Measurements from ENCODE around the gene SUMO4. TPM values are rescaled to one million over a fixed set of nuclear protein-coding genes. Genes with fewer than 3 reads are reported as not detected.

The SUMO4 gene
- total and polyA plus RNA-seq, 9 of the 15 experiments (the other 6 are each of a cell fraction or from before 2014, with no cell fraction given), result 0.20 to 1.9 (median 0.50) TPM; not detected in 2

DNA sequence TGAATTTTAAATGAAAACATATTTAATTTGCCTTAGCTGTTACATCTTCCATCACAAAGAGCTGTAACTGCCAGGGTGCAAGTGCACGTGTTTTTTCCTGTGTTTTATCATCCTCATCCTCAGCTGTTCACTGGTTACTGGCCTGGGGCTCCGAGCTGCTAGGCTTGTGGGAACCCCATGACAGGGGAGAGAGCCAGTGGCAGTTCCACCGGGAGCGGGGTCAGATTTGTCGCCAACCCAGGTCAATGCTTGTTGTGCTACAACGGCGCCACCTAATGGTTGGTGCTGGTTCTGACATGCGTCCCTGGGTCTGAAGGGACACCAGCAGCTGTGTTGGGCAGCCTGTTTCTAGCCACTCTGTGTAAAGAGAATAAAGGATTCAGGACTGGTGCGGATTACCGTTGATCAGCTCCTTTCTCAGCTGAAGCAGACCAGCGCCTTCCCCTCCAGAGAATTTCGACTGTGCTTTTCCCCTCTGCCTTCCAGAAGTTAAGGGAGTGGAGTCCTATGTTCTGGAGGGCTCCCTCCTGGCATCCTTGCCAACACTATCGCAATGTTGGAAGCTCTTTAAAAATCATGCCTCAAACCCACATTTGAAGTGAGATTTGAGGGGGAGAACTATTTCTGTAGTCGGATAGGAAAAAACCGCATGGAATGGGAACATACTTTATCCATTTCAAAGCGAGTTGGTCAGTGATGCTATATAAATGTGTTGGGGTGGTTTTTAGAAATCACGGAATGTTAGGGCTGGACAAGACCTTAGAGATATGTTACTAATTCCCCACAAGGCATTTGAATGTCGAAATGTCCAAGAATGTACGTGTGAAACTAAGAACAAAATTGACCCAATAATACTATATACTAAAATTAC lies 32.1 kb downstream of the SUMO4 start (continued):
- TF ChIP-seq, protein P1, sequence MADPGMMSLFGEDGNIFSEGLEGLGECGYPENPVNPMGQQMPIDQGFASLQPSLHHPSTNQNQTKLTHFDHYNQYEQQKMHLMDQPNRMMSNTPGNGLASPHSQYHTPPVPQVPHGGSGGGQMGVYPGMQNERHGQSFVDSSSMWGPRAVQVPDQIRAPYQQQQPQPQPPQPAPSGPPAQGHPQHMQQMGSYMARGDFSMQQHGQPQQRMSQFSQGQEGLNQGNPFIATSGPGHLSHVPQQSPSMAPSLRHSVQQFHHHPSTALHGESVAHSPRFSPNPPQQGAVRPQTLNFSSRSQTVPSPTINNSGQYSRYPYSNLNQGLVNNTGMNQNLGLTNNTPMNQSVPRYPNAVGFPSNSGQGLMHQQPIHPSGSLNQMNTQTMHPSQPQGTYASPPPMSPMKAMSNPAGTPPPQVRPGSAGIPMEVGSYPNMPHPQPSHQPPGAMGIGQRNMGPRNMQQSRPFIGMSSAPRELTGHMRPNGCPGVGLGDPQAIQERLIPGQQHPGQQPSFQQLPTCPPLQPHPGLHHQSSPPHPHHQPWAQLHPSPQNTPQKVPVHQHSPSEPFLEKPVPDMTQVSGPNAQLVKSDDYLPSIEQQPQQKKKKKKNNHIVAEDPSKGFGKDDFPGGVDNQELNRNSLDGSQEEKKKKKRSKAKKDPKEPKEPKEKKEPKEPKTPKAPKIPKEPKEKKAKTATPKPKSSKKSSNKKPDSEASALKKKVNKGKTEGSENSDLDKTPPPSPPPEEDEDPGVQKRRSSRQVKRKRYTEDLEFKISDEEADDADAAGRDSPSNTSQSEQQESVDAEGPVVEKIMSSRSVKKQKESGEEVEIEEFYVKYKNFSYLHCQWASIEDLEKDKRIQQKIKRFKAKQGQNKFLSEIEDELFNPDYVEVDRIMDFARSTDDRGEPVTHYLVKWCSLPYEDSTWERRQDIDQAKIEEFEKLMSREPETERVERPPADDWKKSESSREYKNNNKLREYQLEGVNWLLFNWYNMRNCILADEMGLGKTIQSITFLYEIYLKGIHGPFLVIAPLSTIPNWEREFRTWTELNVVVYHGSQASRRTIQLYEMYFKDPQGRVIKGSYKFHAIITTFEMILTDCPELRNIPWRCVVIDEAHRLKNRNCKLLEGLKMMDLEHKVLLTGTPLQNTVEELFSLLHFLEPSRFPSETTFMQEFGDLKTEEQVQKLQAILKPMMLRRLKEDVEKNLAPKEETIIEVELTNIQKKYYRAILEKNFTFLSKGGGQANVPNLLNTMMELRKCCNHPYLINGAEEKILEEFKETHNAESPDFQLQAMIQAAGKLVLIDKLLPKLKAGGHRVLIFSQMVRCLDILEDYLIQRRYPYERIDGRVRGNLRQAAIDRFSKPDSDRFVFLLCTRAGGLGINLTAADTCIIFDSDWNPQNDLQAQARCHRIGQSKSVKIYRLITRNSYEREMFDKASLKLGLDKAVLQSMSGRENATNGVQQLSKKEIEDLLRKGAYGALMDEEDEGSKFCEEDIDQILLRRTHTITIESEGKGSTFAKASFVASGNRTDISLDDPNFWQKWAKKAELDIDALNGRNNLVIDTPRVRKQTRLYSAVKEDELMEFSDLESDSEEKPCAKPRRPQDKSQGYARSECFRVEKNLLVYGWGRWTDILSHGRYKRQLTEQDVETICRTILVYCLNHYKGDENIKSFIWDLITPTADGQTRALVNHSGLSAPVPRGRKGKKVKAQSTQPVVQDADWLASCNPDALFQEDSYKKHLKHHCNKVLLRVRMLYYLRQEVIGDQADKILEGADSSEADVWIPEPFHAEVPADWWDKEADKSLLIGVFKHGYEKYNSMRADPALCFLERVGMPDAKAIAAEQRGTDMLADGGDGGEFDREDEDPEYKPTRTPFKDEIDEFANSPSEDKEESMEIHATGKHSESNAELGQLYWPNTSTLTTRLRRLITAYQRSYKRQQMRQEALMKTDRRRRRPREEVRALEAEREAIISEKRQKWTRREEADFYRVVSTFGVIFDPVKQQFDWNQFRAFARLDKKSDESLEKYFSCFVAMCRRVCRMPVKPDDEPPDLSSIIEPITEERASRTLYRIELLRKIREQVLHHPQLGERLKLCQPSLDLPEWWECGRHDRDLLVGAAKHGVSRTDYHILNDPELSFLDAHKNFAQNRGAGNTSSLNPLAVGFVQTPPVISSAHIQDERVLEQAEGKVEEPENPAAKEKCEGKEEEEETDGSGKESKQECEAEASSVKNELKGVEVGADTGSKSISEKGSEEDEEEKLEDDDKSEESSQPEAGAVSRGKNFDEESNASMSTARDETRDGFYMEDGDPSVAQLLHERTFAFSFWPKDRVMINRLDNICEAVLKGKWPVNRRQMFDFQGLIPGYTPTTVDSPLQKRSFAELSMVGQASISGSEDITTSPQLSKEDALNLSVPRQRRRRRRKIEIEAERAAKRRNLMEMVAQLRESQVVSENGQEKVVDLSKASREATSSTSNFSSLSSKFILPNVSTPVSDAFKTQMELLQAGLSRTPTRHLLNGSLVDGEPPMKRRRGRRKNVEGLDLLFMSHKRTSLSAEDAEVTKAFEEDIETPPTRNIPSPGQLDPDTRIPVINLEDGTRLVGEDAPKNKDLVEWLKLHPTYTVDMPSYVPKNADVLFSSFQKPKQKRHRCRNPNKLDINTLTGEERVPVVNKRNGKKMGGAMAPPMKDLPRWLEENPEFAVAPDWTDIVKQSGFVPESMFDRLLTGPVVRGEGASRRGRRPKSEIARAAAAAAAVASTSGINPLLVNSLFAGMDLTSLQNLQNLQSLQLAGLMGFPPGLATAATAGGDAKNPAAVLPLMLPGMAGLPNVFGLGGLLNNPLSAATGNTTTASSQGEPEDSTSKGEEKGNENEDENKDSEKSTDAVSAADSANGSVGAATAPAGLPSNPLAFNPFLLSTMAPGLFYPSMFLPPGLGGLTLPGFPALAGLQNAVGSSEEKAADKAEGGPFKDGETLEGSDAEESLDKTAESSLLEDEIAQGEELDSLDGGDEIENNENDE (IDR thresholded peaks at IDR 0.05; ENCODE audit: low read depth, low read length), result peak; percentile 67
- peak; percentile 99 for TF ChIP-seq SMC3 (conservative IDR thresholded peaks at IDR 0.05; ENCODE audit: insufficient read depth, low read depth, low read length)
- TF ChIP-seq CREM (IDR thresholded peaks at IDR 0.05; ENCODE audit: low read depth), result peak; percentile 77
- TF ChIP-seq, protein P2, sequence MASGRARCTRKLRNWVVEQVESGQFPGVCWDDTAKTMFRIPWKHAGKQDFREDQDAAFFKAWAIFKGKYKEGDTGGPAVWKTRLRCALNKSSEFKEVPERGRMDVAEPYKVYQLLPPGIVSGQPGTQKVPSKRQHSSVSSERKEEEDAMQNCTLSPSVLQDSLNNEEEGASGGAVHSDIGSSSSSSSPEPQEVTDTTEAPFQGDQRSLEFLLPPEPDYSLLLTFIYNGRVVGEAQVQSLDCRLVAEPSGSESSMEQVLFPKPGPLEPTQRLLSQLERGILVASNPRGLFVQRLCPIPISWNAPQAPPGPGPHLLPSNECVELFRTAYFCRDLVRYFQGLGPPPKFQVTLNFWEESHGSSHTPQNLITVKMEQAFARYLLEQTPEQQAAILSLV (tag; IDR thresholded peaks at IDR 0.05), result no peak
- TF ChIP-seq, protein P3, sequence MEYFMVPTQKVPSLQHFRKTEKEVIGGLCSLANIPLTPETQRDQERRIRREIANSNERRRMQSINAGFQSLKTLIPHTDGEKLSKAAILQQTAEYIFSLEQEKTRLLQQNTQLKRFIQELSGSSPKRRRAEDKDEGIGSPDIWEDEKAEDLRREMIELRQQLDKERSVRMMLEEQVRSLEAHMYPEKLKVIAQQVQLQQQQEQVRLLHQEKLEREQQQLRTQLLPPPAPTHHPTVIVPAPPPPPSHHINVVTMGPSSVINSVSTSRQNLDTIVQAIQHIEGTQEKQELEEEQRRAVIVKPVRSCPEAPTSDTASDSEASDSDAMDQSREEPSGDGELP (CRISPR knock-in tag; IDR thresholded peaks at IDR 0.05; ENCODE audit: borderline replicate concordance), result peak; percentile 80
- TF ChIP-seq, protein P4, sequence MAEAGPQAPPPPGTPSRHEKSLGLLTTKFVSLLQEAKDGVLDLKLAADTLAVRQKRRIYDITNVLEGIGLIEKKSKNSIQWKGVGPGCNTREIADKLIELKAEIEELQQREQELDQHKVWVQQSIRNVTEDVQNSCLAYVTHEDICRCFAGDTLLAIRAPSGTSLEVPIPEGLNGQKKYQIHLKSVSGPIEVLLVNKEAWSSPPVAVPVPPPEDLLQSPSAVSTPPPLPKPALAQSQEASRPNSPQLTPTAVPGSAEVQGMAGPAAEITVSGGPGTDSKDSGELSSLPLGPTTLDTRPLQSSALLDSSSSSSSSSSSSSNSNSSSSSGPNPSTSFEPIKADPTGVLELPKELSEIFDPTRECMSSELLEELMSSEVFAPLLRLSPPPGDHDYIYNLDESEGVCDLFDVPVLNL (CRISPR knock-in tag; IDR thresholded peaks at IDR 0.05; ENCODE audit: low read depth), result no peak
- TF ChIP-seq ZFP36 (IDR thresholded peaks at IDR 0.05; ENCODE audit: low read depth, low read length, partially characterized antibody), result peak; percentile 10

Data from K562 (cell line).